Heart left ventricle (tissue), 13 donors: ENCODE results near the gene PARP1.

Experiments
- POLR2A ChIP-seq, 2 donors: fragments of 450-650 bp; IDR thresholded peaks; one replicate each; pipeline ENCODE4 v1.6.1; 2017; ENCODE audit warnings: antibody characterized with exemption in 2 of 2, mild to moderate bottlenecking in 2 of 2, moderate library complexity in 2 of 2
- TF ChIP-seq, protein P1 (sequence below), 12 donors: fragments of 200-600 bp; sonication (generic) in 4 of 12; IDR thresholded peaks; one replicate each; pipeline versions ENCODE4 v1.5.0 to v1.8.0; 2018 to 2022; ENCODE audit warnings: antibody characterized with exemption in 12 of 12, mild to moderate bottlenecking in 5 of 12
- donor health status: ischemic (EF 13 %, LVEDD 7.1; RV severe dilation, severe dysfunction).
- donor health status: DM: no; HTN: yes; CAD: no.
- donor health status: DM: no; HTN: no; CAD: no.
- donor health status: ischemic (EF 25% LVEDD 6.9; RV normal size, moderate dysfunction).
- donor health status: ischemic (EF 25% LVEDD 5.7; RV mildly dilated, moderate dysfunction).
- donor health status: ischemic (EF 35%, LVEDD 5.7; RV mildly dilated, moderate dysfunction).
- donor health status: nonischemic (EF 11% LVEDD 7.7; RV severe dilation, severe dysfunction).
- donor health status: DM: yes; HTN: yes; CAD: no.
- donor health status: PGD.
- donor health status: ischemic (EF 29% LVEDD 5.4; RV normal size, mild dysfunction).
- donor health status: nonischemic (EF 23%, LVEDD 6.1; RV moderate dilation, normal function).

DNA sequence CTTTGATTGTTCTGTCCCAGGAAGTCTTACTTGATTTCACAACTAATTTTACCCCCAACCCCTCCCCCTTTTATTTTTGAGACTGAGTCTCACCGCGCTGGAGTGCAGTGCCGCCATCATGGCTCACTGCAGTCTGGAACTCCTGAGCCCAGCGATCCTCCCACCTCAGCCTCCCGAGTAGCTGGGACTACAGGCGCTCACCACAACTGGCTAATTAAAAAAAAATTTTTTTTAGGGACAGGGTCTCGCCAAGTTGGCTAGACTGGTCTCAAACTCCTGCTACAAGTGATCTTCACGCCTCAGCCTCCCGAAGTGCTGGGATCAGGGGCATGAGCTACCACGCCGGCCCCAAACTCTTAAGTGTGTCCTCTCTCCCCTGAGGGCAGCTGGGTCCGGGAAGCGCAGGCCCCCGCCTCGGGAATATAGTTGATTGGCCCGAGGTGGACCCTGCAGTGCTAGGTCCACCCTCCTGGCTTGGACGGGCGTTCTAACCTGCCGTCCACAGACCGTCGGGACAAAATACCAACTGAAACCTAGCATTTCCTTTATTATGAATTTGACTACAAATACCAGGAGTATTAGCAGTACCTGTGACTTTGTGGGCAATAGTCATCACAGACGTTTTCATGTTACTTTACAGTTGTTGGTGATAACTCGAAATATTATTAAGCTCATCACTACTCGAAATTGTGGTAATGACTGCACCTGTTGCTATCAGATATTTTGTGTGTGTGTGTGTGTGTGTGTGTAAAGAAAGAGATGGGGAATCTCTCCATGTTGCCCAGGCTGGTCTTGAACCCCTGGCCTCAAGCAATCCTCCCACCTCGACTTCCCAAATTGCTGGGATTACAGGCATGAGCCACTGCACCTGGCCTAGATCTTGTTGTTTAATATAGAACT is 642 bp upstream of the PARP1 start:
- TF ChIP-seq POLR2A (IDR thresholded peaks at IDR 0.05) = no peak
- TF ChIP-seq, protein P1, sequence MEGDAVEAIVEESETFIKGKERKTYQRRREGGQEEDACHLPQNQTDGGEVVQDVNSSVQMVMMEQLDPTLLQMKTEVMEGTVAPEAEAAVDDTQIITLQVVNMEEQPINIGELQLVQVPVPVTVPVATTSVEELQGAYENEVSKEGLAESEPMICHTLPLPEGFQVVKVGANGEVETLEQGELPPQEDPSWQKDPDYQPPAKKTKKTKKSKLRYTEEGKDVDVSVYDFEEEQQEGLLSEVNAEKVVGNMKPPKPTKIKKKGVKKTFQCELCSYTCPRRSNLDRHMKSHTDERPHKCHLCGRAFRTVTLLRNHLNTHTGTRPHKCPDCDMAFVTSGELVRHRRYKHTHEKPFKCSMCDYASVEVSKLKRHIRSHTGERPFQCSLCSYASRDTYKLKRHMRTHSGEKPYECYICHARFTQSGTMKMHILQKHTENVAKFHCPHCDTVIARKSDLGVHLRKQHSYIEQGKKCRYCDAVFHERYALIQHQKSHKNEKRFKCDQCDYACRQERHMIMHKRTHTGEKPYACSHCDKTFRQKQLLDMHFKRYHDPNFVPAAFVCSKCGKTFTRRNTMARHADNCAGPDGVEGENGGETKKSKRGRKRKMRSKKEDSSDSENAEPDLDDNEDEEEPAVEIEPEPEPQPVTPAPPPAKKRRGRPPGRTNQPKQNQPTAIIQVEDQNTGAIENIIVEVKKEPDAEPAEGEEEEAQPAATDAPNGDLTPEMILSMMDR (IDR thresholded peaks at IDR 0.05) = no peak
